Measurements from ENCODE around the gene FARSA. TPM values are rescaled to one million over a fixed set of nuclear protein-coding genes. Genes with fewer than 3 reads are reported as not detected.

The FARSA gene
- total and polyA plus RNA-seq, 3 donors from 2014 or later = 53.8 to 65.3 (median 55.1) TPM

GRCh38 chr19:12946092-12946721, 12.7 kb upstream of the FARSA start:
- Histone ChIP-seq H3K4me1 (peaks cover 7% of the 10 kb centered on the region), H3K4me3 (peak overlapping the region; percentile 98), H3K27ac (peak overlapping the region; percentile 94 to 95), H3K27me3 (no peaks in the 10 kb centered on the region), H3K36me3 (ENCODE audit: low read depth, missing control alignments) (no peaks in the 10 kb centered on the region), H3K9me3 (no peaks in the 10 kb centered on the region)
- WGBS, 2 donors = 1% methylated on average over 17 to 40 of the region's 40 CpGs
- TF ChIP-seq POLR2A (IDR thresholded peaks at IDR 0.05) (no peak), CTCF (IDR thresholded peaks at IDR 0.05) (no peak)
- intact Hi-C loops (cut with DNase I; ENCODE audit: low total_unique reads) = no loop called here
- DNase-seq = peak; percentile 68

- WGBS, 2 donors = 1 to 22% methylated on average over 1 to 53 of the region's 62 CpGs
- no peaks in the 10 kb centered on the region for H3K9me3 ChIP-seq
- peak; percentile 98 for DNase-seq
- H3K36me3 ChIP-seq (ENCODE audit: low read depth, missing control alignments) = no peaks in the 10 kb centered on the region
- intact Hi-C loops (cut with DNase I; ENCODE audit: low total_unique reads) = no loop called here
- no peaks in the 10 kb centered on the region for H3K27me3 ChIP-seq
- H3K4me1 ChIP-seq = peaks cover 7% of the 10 kb centered on the region
- H3K27ac ChIP-seq = peak within 1 kb of the TSS; percentile 94 to 95
- peak in 1 of 3 experiments; percentile 8 for TF ChIP-seq CTCF (IDR thresholded peaks at IDR 0.05)
- no peak for TF ChIP-seq POLR2A (IDR thresholded peaks at IDR 0.05)
- peak within 1 kb of the TSS; percentile 98 for H3K4me3 ChIP-seq
These were observed 12.1 kb upstream of the FARSA start, which contains the start of gene RAD23A for GRCh38 chr19:12945479-12946091. Gene RAD23A, plus strand, starts transcription at chr19:12945862. Its CDS starts 87 bp downstream, at chr19:12945949.

GRCh38 chr19:12944104-12944674, 10.7 kb upstream of the FARSA start:
- Histone ChIP-seq H3K9me3 (no peaks in the 10 kb centered on the region), H3K4me1 (peaks cover 19% of the 10 kb centered on the region), H3K36me3 (ENCODE audit: low read depth, missing control alignments) (no peaks in the 10 kb centered on the region), H3K27me3 (no peaks in the 10 kb centered on the region), H3K4me3 (no peak overlapping the region), H3K27ac (peak overlapping the region; percentile 94 to 95)
- 70 to 75% methylated on average over 2 of the region's 2 CpGs for WGBS, 2 donors
- DNase-seq = no peak
- TF ChIP-seq POLR2A (IDR thresholded peaks at IDR 0.05) (no peak), CTCF (IDR thresholded peaks at IDR 0.05) (no peak)
- intact Hi-C loops (cut with DNase I; ENCODE audit: low total_unique reads) = no loop called here

- TF ChIP-seq POLR2A (IDR thresholded peaks at IDR 0.05) (no peak), CTCF (IDR thresholded peaks at IDR 0.05) (no peak)
- H3K9me3 ChIP-seq = no peaks in the 10 kb centered on the region
- DNase-seq = no peak
- intact Hi-C loops (cut with DNase I; ENCODE audit: low total_unique reads) = no loop called here
- H3K4me3 ChIP-seq = no peak overlapping the region
- 83 to 85% methylated on average over 18 of the region's 18 CpGs for WGBS, 2 donors
- no peak overlapping the region for H3K27ac ChIP-seq
- peaks cover 19% of the 10 kb centered on the region for H3K4me1 ChIP-seq
- H3K36me3 ChIP-seq (ENCODE audit: low read depth, missing control alignments) = no peaks in the 10 kb centered on the region
- no peaks in the 10 kb centered on the region for H3K27me3 ChIP-seq
These were observed 10.0 kb upstream of the FARSA start for GRCh38 chr19:12943437-12944044.
